Measurements from ENCODE around the gene TMEM87B.

DNA sequence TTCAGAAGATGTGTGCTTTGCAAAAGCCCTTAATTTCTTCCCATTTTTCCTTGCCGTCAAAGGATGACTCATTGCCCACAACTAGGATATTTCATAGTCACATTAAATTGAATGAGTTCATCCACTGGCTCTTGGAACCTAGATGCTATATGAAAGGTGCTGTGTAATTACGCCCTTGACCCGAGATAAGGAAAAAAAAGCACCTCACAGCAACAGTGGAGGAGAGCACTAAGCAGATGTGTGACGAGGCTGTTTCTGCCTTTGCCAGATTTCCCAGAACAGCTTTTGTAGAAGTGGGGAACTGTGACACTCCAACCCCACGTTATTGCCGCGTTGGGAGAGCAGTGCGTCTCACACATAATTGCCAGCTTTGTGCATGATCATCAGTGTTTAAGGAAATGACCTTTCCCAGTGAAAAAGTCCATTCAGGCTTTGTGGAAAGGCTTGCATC is 33.3 kb upstream of the TMEM87B start:
- TF ChIP-seq, protein P1, sequence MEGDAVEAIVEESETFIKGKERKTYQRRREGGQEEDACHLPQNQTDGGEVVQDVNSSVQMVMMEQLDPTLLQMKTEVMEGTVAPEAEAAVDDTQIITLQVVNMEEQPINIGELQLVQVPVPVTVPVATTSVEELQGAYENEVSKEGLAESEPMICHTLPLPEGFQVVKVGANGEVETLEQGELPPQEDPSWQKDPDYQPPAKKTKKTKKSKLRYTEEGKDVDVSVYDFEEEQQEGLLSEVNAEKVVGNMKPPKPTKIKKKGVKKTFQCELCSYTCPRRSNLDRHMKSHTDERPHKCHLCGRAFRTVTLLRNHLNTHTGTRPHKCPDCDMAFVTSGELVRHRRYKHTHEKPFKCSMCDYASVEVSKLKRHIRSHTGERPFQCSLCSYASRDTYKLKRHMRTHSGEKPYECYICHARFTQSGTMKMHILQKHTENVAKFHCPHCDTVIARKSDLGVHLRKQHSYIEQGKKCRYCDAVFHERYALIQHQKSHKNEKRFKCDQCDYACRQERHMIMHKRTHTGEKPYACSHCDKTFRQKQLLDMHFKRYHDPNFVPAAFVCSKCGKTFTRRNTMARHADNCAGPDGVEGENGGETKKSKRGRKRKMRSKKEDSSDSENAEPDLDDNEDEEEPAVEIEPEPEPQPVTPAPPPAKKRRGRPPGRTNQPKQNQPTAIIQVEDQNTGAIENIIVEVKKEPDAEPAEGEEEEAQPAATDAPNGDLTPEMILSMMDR (IDR thresholded peaks at IDR 0.05 in 2 of 3, conservative IDR thresholded peaks at IDR 0.05 in 1 of 3; ENCODE audit: borderline replicate concordance in 1 of 3, insufficient read depth in 1 of 3, low read depth in 2 of 3, low read length in 2 of 3), result no peak
- TF ChIP-seq EZH2 (IDR thresholded peaks at IDR 0.05), result no peak
- TF ChIP-seq FOSL1 (IDR thresholded peaks at IDR 0.05; ENCODE audit: low read depth), result peak; percentile 49
- TF ChIP-seq ELF1 (IDR thresholded peaks at IDR 0.05; ENCODE audit: borderline replicate concordance, low read depth), result no peak
- no peak for TF ChIP-seq SP1 (IDR thresholded peaks at IDR 0.05; ENCODE audit: low read depth)
- TF ChIP-seq, protein P2, sequence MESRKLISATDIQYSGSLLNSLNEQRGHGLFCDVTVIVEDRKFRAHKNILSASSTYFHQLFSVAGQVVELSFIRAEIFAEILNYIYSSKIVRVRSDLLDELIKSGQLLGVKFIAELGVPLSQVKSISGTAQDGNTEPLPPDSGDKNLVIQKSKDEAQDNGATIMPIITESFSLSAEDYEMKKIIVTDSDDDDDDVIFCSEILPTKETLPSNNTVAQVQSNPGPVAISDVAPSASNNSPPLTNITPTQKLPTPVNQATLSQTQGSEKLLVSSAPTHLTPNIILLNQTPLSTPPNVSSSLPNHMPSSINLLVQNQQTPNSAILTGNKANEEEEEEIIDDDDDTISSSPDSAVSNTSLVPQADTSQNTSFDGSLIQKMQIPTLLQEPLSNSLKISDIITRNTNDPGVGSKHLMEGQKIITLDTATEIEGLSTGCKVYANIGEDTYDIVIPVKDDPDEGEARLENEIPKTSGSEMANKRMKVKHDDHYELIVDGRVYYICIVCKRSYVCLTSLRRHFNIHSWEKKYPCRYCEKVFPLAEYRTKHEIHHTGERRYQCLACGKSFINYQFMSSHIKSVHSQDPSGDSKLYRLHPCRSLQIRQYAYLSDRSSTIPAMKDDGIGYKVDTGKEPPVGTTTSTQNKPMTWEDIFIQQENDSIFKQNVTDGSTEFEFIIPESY (IDR thresholded peaks at IDR 0.05; ENCODE audit: extremely low read depth, insufficient replicate concordance, low read length), result no peak
- no peak for TF ChIP-seq YY1 (IDR thresholded peaks at IDR 0.05; ENCODE audit: extremely low read depth, insufficient replicate concordance, low read depth, low read length)
- TF ChIP-seq, protein P3, sequence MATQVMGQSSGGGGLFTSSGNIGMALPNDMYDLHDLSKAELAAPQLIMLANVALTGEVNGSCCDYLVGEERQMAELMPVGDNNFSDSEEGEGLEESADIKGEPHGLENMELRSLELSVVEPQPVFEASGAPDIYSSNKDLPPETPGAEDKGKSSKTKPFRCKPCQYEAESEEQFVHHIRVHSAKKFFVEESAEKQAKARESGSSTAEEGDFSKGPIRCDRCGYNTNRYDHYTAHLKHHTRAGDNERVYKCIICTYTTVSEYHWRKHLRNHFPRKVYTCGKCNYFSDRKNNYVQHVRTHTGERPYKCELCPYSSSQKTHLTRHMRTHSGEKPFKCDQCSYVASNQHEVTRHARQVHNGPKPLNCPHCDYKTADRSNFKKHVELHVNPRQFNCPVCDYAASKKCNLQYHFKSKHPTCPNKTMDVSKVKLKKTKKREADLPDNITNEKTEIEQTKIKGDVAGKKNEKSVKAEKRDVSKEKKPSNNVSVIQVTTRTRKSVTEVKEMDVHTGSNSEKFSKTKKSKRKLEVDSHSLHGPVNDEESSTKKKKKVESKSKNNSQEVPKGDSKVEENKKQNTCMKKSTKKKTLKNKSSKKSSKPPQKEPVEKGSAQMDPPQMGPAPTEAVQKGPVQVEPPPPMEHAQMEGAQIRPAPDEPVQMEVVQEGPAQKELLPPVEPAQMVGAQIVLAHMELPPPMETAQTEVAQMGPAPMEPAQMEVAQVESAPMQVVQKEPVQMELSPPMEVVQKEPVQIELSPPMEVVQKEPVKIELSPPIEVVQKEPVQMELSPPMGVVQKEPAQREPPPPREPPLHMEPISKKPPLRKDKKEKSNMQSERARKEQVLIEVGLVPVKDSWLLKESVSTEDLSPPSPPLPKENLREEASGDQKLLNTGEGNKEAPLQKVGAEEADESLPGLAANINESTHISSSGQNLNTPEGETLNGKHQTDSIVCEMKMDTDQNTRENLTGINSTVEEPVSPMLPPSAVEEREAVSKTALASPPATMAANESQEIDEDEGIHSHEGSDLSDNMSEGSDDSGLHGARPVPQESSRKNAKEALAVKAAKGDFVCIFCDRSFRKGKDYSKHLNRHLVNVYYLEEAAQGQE (IDR thresholded peaks at IDR 0.05; ENCODE audit: low read depth), result no peak
- TF ChIP-seq, protein P4, sequence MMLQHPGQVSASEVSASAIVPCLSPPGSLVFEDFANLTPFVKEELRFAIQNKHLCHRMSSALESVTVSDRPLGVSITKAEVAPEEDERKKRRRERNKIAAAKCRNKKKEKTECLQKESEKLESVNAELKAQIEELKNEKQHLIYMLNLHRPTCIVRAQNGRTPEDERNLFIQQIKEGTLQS (IDR thresholded peaks at IDR 0.05), result no peak
- TF ChIP-seq POLR2A (IDR thresholded peaks at IDR 0.05; ENCODE audit: borderline replicate concordance, extremely low read depth, insufficient read depth, insufficient read length), result no peak

Measured in HCT116 (cell line).